ENCODE results near the gene CDK5.
"Not testable (repeated sequence)": the region's sequence is repeated elsewhere in the genome, so short reads cannot be mapped to it uniquely, and the experiment has no call there.

Gene CDK5

GRCh38 chr7:151032936-151033863 lies 24.5 kb downstream of the CDK5 start:
- FAIRE-seq: no peak

- no peak for FAIRE-seq
Measured at GRCh38 chr7:151031011-151031410, 26.7 kb downstream of the CDK5 start.

GRCh38 chr7:151028948-151029501 lies 28.7 kb downstream of the CDK5 start:
- no peak for FAIRE-seq

- peak; percentile 33 for FAIRE-seq
Measured at GRCh38 chr7:151028131-151028947, 29.4 kb downstream of the CDK5 start, which contains the start of gene ABCB8. TSS of gene ABCB8 (plus strand) at chr7:151028450. CDS start at chr7:151028516, 66 bp downstream.

GRCh38 chr7:151027728-151028130 lies 30.0 kb downstream of the CDK5 start:
- FAIRE-seq: not testable (repeated sequence)

GRCh38 chr7:151026771-151027727 lies 30.6 kb downstream of the CDK5 start:
- FAIRE-seq: not testable (repeated sequence)

GRCh38 chr7:151025924-151026671 lies 31.6 kb downstream of the CDK5 start:
- FAIRE-seq: no peak

GRCh38 chr7:151024435-151025056 lies 33.2 kb downstream of the CDK5 start, which contains the start of gene ATG9B:
TSS of gene ATG9B (minus strand) at chr7:151024494. CDS start at chr7:151024423, 71 bp downstream.
- no peak for FAIRE-seq

- no peak for FAIRE-seq
Measured at GRCh38 chr7:151023232-151023631, 34.5 kb downstream of the CDK5 start.

- FAIRE-seq: no peak
Measured at GRCh38 chr7:151020231-151020630, 37.5 kb downstream of the CDK5 start.

GRCh38 chr7:151019130-151019447 lies 38.6 kb downstream of the CDK5 start:
- no peak for FAIRE-seq

- no peak for FAIRE-seq
Measured at GRCh38 chr7:151018421-151019129, 39.1 kb downstream of the CDK5 start.

GRCh38 chr7:151017953-151018420 lies 39.7 kb downstream of the CDK5 start:
- FAIRE-seq: no peak

- FAIRE-seq: no peak
Measured at GRCh38 chr7:151017370-151017952, 40.2 kb downstream of the CDK5 start.

- no peak for FAIRE-seq
Measured at GRCh38 chr7:151016942-151017341, 40.8 kb downstream of the CDK5 start.

- no peak for FAIRE-seq
Measured at GRCh38 chr7:151016505-151016904, 41.2 kb downstream of the CDK5 start.

- no peak for FAIRE-seq
Measured at GRCh38 chr7:151015967-151016366, 41.7 kb downstream of the CDK5 start.

- no peak for FAIRE-seq
Measured at GRCh38 chr7:151014950-151015349, 42.7 kb downstream of the CDK5 start.

GRCh38 chr7:151013733-151014497 lies 43.8 kb downstream of the CDK5 start:
- FAIRE-seq: no peak
